HG03457 (cell line): Measurements from ENCODE around the gene CTNND2.
"Not testable (repeated sequence)": the region's sequence is repeated elsewhere in the genome, so short reads cannot be mapped to it uniquely, and the experiment has no call there.

Experiments used
- ATAC-seq: cut with Tn5 transposase; IDR thresholded peaks from one replicate; pipeline ENCODE4 v1.9.1; 2021; ENCODE audit warnings: moderate number of reproducible peaks; ENCODE audit not compliant: unreplicated experiment

CTNND2 gene

GRCh38 chr5:11684607-11685006, 219.6 kb downstream of the CTNND2 start:
- no peak for ATAC-seq

GRCh38 chr5:11683666-11684065, 220.6 kb downstream of the CTNND2 start:
- ATAC-seq, result no peak

- no peak for ATAC-seq
Observed at GRCh38 chr5:11681796-11682195, 222.4 kb downstream of the CTNND2 start.

GRCh38 chr5:11679676-11680075, 224.6 kb downstream of the CTNND2 start:
- ATAC-seq, result no peak

- no peak for ATAC-seq
Observed at GRCh38 chr5:11675184-11675583, 229.1 kb downstream of the CTNND2 start.

- ATAC-seq, result no peak
Observed at GRCh38 chr5:11672385-11673085, 231.7 kb downstream of the CTNND2 start.

GRCh38 chr5:11658376-11658775, 245.9 kb downstream of the CTNND2 start:
- no peak for ATAC-seq

- no peak for ATAC-seq
Observed at GRCh38 chr5:11656916-11657315, 247.3 kb downstream of the CTNND2 start.

- no peak for ATAC-seq
Observed at GRCh38 chr5:11655681-11656080, 248.6 kb downstream of the CTNND2 start.

- no peak for ATAC-seq
Observed at GRCh38 chr5:11650936-11651335, 253.3 kb downstream of the CTNND2 start.

- no peak for ATAC-seq
Observed at GRCh38 chr5:11646141-11646540, 258.1 kb downstream of the CTNND2 start.

- no peak for ATAC-seq
Observed at GRCh38 chr5:11642438-11642837, 261.8 kb downstream of the CTNND2 start.

GRCh38 chr5:11640158-11640873, 263.9 kb downstream of the CTNND2 start:
- no peak for ATAC-seq

- no peak for ATAC-seq
Observed at GRCh38 chr5:11622785-11623184, 281.5 kb downstream of the CTNND2 start.

- no peak for ATAC-seq
Observed at GRCh38 chr5:11620172-11620571, 284.1 kb downstream of the CTNND2 start.

- ATAC-seq, result no peak
Observed at GRCh38 chr5:11619339-11620024, 284.8 kb downstream of the CTNND2 start.

GRCh38 chr5:11617080-11617479, 287.2 kb downstream of the CTNND2 start:
- ATAC-seq, result no peak

GRCh38 chr5:11616624-11617023, 287.6 kb downstream of the CTNND2 start:
- ATAC-seq, result not testable (repeated sequence)

- ATAC-seq, result no peak
Observed at GRCh38 chr5:11611011-11611410, 293.2 kb downstream of the CTNND2 start.

- no peak for ATAC-seq
Observed at GRCh38 chr5:11609570-11610303, 294.5 kb downstream of the CTNND2 start.

- ATAC-seq, result no peak
Observed at GRCh38 chr5:11608530-11608929, 295.7 kb downstream of the CTNND2 start.
